ENCODE data around the gene EEF1A2.
"Not testable (repeated sequence)": the region's sequence is repeated elsewhere in the genome, so short reads cannot be mapped to it uniquely, and the experiment has no call there.

The EEF1A2 gene

GRCh38 chr20:63519668-63520503 is 21.0 kb upstream of the EEF1A2 start:
- DNase-seq = no peak

- DNase-seq = no peak
Measured at GRCh38 chr20:63518946-63519667, 20.2 kb upstream of the EEF1A2 start.

- no peak for DNase-seq
Measured at GRCh38 chr20:63518351-63518861, 19.5 kb upstream of the EEF1A2 start.

DNA sequence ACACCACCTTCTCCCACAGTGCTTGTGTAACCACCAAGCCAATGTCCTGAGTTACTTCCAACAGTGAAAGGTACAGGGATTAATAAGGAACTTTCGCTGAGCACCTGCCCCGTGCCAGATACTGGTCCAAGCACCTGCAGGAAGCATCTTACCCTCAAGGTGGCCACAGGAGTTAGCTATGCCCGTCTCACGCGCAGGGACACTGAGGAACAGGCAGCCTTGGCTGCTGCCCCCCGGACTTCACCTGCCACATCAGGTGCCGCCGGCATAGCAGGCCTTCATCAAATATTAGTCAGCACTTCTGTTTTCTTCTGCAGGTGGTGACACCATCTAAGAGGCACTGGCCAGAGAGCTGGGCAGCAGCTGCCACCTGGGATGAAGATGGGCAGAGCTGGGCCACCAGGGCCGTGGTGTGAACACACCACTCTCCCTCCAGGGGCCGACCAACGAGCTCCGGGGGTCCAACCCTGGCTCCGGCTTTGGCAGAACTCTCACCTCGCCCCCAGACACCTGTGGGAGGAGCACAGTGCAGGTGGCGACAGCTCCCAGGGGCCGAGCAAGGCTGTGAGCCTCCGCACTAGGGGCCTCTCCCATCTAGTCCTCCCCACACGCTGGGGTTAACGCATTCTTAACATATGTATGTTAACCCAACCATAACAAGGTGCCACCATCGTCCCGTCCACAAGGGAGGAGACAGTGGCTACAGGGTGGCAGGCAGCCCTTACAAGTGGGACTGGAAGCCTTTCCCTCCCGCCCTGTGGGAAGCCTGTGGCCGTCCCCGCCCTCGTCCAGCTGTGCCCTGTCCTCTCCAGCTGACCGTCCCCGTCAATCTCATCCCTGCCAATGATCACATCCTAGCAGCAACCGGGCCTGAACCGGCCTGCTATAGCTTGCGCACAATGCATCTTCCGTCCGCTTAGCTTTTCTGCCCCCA is 18.8 kb upstream of the EEF1A2 start:
- no peak for DNase-seq

- DNase-seq = not testable (repeated sequence)
Measured at GRCh38 chr20:63514520-63514919, 15.6 kb upstream of the EEF1A2 start.

- no peak for DNase-seq
Measured at GRCh38 chr20:63513207-63513606, 14.3 kb upstream of the EEF1A2 start.

- DNase-seq = no peak
Measured at GRCh38 chr20:63509088-63509564, 10.2 kb upstream of the EEF1A2 start.

DNA sequence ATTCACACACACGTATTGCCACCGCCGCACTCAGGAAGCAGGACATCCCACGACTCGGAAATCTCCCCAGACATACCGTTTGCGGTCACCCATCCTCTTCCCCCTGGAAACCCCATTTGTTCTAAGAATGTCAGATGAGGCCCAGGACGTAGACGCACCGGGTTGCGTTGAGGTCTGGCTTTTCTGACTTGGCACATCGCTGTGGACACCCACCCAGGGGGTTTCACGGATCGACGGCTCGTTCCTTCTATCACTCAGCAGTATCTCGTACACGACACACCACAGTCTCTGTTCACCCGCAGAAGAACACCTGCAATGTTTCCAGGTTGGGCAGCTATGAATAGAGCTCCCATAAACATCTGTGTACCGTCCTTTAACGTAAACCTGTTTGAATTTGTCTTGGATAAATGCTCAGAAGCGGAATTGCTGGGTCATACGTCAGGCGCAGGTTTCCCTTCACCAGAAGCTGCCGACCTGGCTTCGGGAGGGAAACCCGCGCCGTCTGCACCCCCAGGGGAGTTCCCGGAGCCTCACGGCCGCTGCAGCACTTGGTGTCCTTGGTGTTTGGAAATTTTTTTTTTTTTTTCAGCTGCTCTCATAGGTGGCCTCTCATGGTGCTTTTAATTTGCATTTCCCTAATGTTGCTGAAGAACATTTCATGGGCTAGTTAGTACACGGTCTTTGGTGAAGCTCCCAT is 9.3 kb upstream of the EEF1A2 start:
- DNase-seq = no peak

DNA sequence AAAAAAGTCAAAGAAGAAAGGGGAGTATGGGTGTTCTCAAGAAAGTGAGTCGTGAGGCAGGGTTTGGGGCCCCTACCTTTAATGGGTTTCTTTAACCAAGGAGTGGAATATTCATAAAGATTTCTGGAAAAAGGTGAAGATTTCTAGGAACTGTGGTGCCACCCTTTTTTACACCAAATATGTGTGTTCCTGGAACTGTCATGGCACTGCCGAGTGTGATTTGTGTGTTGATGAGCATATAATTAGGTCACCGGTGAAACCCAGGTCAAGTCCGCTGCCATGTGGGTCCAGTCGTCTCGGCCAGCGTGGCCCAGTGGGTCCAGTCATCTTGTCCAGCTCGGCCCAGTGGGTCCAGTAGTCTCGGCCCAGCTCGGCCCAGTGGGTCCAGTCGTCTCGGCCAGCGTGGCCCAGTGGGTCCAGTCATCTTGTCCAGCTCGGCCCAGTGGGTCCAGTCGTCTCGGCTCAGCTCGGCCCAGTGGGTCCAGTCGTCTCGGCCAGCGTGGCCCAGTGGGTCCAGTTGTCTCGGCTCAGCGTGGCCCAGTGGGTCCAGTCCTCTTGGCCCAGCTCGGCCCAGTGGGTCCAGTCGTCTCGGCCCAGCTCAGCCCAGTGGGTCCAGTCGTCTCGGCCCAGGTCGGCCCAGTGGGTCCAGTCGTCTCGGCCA is 8.3 kb upstream of the EEF1A2 start:
- no peak for DNase-seq

- DNase-seq = no peak
Measured at GRCh38 chr20:63505723-63506122, 6.8 kb upstream of the EEF1A2 start.

GRCh38 chr20:63505281-63505680 is 6.4 kb upstream of the EEF1A2 start:
- DNase-seq = no peak

GRCh38 chr20:63504642-63505041 is 5.8 kb upstream of the EEF1A2 start:
- DNase-seq = no peak

DNA sequence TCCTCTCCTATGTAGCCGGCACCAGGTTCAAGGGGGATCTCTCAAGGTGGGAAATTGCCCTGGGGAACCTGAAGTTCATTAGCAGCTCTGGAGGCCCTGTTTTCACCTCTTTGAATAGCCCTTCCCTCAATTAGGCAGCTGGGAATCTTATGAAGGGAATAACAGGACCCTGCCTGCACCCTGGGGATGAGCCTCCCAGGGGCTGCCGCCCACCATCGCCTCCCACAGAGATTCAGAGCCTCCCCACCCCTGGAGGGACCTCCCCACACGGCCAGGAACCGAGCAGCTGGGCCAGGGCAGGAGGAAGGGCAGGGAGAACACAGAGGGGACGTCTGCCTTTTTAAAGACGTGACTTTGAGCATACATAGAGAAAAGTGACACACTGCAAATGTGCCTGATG is 4.6 kb upstream of the EEF1A2 start:
- DNase-seq = no peak

DNA sequence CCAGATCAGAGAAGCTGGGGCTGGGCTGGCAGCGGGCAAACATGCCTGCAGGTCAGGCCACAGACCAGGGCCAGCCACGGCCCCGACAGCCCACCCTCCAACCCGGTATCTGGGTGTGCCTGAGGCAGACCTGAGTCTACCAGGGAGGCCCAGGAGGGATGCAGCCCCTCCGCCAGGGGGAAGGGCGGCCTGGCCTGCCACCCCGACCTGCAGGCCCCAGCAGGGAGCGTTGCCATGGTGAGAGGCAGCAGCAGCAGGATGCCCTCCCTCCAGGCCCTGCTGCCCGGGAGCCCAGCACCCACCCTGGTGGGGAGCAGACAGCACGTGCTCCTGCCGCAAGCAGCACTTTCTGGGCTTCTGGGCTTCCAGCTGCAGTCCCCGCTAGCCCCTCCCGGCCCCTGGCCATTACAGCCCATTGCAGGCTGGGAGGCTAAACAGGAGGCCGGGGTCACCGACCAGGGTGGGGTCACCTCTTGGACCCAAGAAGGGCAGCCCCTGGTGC is 3.8 kb upstream of the EEF1A2 start:
- DNase-seq = no peak

GRCh38 chr20:63501818-63502670 is 3.2 kb upstream of the EEF1A2 start:
- DNase-seq = peak; percentile 74 to 80

GRCh38 chr20:63500902-63501817 is 2.3 kb upstream of the EEF1A2 start:
- DNase-seq = no peak

GRCh38 chr20:63500151-63500901 is 1.4 kb upstream of the EEF1A2 start:
- no peak for DNase-seq

DNA sequence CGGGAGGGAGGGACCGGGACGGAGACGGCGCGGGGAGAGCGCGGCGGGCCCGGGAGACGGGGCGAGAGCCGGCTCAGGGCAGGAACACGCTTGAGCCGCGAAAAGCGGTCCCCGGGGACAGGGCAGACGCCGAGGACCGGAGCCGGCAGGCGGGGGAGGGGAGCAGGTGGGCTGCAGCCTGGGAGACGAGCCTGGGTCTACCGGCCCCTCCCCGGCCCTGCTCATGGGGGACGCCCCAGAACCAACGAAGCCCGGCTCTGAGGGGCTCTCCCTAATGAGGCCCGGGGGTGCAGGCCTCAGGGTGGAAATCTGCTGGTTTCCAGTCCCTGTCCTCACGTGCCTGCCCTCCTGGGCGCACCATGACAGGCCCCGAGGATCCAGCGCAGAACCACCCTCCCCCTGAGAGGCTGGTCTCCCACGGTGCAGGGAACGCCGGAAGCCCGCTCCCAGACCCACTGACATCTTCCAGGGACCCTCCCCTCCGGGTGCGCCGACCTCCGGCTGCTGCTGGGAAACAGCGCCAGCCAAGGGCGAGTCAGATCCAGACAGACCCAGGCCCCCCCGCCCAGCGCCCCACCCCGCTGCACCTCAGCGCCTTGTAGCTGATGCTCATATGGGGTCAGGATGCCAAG is 571 bp upstream of the EEF1A2 start:
- no peak for DNase-seq
